Suprapubic skin (tissue), 4 donors: ENCODE results near the gene EDEM3. TPM values are rescaled to one million over a fixed set of nuclear protein-coding genes. Genes with fewer than 3 reads are reported as not detected.

Experiments used
- DNase-seq, 2 donors: peaks; one replicate each; pipeline ENCODE4 v3.0.0-alpha.2; 2019; ENCODE audit warnings: low spot score in 2 of 2
- H3K27ac ChIP-seq: fragments of 200-600 bp; sonication (generic); one replicate; pipeline ENCODE4 v1.5.1; 2019
- H3K27me3 ChIP-seq: fragments of 200-600 bp; sonication (generic); one replicate; pipeline ENCODE4 v1.5.1; 2019
- H3K36me3 ChIP-seq: fragments of 200-600 bp; sonication (generic); one replicate; pipeline ENCODE4 v1.5.1; 2019
- H3K4me1 ChIP-seq: fragments of 200-600 bp; sonication (generic); one replicate; pipeline ENCODE4 v1.5.1; 2019
- H3K4me3 ChIP-seq: fragments of 200-600 bp; sonication (generic); one replicate; pipeline ENCODE4 v1.5.1; 2019; ENCODE audit warnings: mild to moderate bottlenecking
- H3K9me3 ChIP-seq: fragments of 200-600 bp; sonication (generic); one replicate; pipeline ENCODE4 v1.5.1; 2019
- EP300 ChIP-seq: sonication (generic); formaldehyde crosslinking; IDR thresholded peaks from one replicate; pipeline ENCODE4 v1.6.1; 2017; ENCODE audit warnings: antibody characterized with exemption
- POLR2A ChIP-seq, 2 donors: fragments of 450-650 bp; IDR thresholded peaks; one replicate each; pipeline ENCODE4 v1.6.1; 2017; ENCODE audit warnings: antibody characterized with exemption in 2 of 2, mild to moderate bottlenecking in 2 of 2, moderate library complexity in 2 of 2
- POLR2AphosphoS5 ChIP-seq, 3 donors: sonication (generic); formaldehyde crosslinking; IDR thresholded peaks; one replicate each; pipeline ENCODE4 v1.6.1; 2017; ENCODE audit warnings: antibody characterized with exemption in 3 of 3
- WGBS: methylation state at CpG from one replicate; pipeline ENCODE4 v1.1.5; 2018; 5-methylcytosine and 5-hydroxymethylcytosine counted together
- total RNA-seq, 4 donors: library from RNA; depleted of rRNA; stranded (reverse); fragments of >200 nt; gene quantifications; one replicate each; pipeline ENCODE4 v1.1.0, GENCODE V29; 2016
- TF ChIP-seq, protein P1 (sequence below), 2 donors: fragments of 200-600 bp in 1 of 2; fragments of 450-650 bp in 1 of 2; sonication (generic) in 1 of 2; IDR thresholded peaks; one replicate each; pipeline ENCODE4 v1.5.1; 2016 to 2019; ENCODE audit warnings: antibody characterized with exemption in 2 of 2, mild to moderate bottlenecking in 1 of 2, moderate library complexity in 1 of 2

EDEM3 gene
- total RNA-seq, 4 donors from 2014 or later: 19.4 to 55.7 (median 28.7) TPM

GRCh38 chr1:184801503-184801902, 46.8 kb upstream of the EDEM3 start:
- no peak for DNase-seq
- Histone ChIP-seq H3K4me3 (no peak overlapping the region), H3K27me3 (no peaks in the 10 kb centered on the region), H3K27ac (no peak overlapping the region), H3K36me3 (peaks cover 11% of the 10 kb centered on the region), H3K9me3 (no peaks in the 10 kb centered on the region), H3K4me1 (peaks cover 19% of the 10 kb centered on the region)
- no peak for TF ChIP-seq POLR2A (IDR thresholded peaks at IDR 0.05)
- TF ChIP-seq, protein P1, sequence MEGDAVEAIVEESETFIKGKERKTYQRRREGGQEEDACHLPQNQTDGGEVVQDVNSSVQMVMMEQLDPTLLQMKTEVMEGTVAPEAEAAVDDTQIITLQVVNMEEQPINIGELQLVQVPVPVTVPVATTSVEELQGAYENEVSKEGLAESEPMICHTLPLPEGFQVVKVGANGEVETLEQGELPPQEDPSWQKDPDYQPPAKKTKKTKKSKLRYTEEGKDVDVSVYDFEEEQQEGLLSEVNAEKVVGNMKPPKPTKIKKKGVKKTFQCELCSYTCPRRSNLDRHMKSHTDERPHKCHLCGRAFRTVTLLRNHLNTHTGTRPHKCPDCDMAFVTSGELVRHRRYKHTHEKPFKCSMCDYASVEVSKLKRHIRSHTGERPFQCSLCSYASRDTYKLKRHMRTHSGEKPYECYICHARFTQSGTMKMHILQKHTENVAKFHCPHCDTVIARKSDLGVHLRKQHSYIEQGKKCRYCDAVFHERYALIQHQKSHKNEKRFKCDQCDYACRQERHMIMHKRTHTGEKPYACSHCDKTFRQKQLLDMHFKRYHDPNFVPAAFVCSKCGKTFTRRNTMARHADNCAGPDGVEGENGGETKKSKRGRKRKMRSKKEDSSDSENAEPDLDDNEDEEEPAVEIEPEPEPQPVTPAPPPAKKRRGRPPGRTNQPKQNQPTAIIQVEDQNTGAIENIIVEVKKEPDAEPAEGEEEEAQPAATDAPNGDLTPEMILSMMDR (IDR thresholded peaks at IDR 0.05): no peak
- TF ChIP-seq EP300: no peak
- no peak for TF ChIP-seq POLR2AphosphoS5 (IDR thresholded peaks at IDR 0.05)
- WGBS: 63% methylated on average over 1 of the region's 1 CpG

GRCh38 chr1:184800876-184801275, 46.2 kb upstream of the EDEM3 start:
- Histone ChIP-seq H3K9me3 (no peaks in the 10 kb centered on the region), H3K27ac (no peak overlapping the region), H3K4me1 (peaks cover 16% of the 10 kb centered on the region), H3K27me3 (no peaks in the 10 kb centered on the region), H3K36me3 (peaks cover 15% of the 10 kb centered on the region), H3K4me3 (no peak overlapping the region)
- 94% methylated on average over 3 of the region's 3 CpGs for WGBS
- no peak for DNase-seq
- TF ChIP-seq POLR2A (IDR thresholded peaks at IDR 0.05) (no peak), EP300 (no peak), POLR2AphosphoS5 (IDR thresholded peaks at IDR 0.05) (no peak)
- TF ChIP-seq, protein P1 (IDR thresholded peaks at IDR 0.05): no peak

DNA sequence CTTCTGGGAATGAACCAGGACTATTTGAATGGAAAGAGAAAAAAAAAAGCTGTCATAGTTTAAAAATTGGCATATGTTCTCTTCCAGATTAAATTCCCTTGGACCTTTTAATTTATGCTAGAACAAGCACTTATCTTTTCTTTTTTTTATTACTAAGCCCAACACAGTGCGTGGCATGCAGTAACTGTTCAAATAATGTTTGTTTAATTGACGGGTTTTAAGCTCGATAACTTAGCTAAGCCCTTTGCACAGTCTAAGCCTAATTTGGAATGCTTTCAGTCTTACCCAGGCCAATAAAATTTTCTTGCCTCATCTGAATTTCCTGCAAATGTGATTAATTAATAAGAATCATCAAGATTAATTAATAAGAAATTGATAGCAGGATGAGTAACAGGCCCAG, 39.3 kb upstream of the EDEM3 start:
- no peak for TF ChIP-seq EP300
- TF ChIP-seq, protein P1 (IDR thresholded peaks at IDR 0.05): no peak
- no peak for TF ChIP-seq POLR2A (IDR thresholded peaks at IDR 0.05)
- TF ChIP-seq POLR2AphosphoS5 (IDR thresholded peaks at IDR 0.05): no peak
- Histone ChIP-seq H3K36me3 (peaks cover 19% of the 10 kb centered on the region), H3K27ac (no peak overlapping the region), H3K4me3 (no peak overlapping the region), H3K27me3 (no peaks in the 10 kb centered on the region), H3K9me3 (no peaks in the 10 kb centered on the region), H3K4me1 (peaks cover 17% of the 10 kb centered on the region)
- 74% methylated on average over 3 of the region's 3 CpGs for WGBS
- no peak for DNase-seq

GRCh38 chr1:184792450-184792969, 37.9 kb upstream of the EDEM3 start:
- peak in 1 of 2 donors; percentile 78 for DNase-seq
- 33% methylated on average over 5 of the region's 5 CpGs for WGBS
- H3K27me3 ChIP-seq: no peaks in the 10 kb centered on the region
- H3K4me1 ChIP-seq: peaks cover 17% of the 10 kb centered on the region
- TF ChIP-seq POLR2A (IDR thresholded peaks at IDR 0.05) (no peak), EP300 (no peak), POLR2AphosphoS5 (IDR thresholded peaks at IDR 0.05) (no peak)
- TF ChIP-seq, protein P1 (IDR thresholded peaks at IDR 0.05): no peak
- H3K4me3 ChIP-seq: no peak overlapping the region
- peak overlapping the region; percentile 66 for H3K27ac ChIP-seq
- H3K36me3 ChIP-seq: peaks cover 14% of the 10 kb centered on the region
- H3K9me3 ChIP-seq: no peaks in the 10 kb centered on the region

DNA sequence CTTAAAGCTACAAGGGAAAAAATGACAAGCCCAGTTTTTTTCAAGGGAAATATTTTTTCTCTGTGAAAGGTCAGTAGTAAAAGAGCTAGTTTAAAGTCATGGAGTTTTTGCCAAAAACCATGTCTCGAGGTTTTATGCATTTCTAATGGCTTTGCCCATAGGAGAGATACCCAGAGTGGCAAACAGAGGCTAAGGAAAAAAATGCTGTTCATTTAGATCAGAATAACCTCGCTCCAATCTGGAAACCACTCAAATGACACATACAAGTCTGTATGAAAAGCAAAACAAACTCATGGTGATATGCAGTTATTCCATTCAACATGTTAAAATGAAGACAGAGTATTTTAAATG, 36.9 kb upstream of the EDEM3 start:
- TF ChIP-seq, protein P1 (IDR thresholded peaks at IDR 0.05): no peak
- TF ChIP-seq EP300 (no peak), POLR2A (IDR thresholded peaks at IDR 0.05) (no peak), POLR2AphosphoS5 (IDR thresholded peaks at IDR 0.05) (no peak)

More for the DNA sequence above, 36.9 kb upstream of the EDEM3 start:
- H3K4me1 ChIP-seq: peaks cover 17% of the 10 kb centered on the region
- H3K36me3 ChIP-seq: peaks cover 11% of the 10 kb centered on the region
- H3K27me3 ChIP-seq: no peaks in the 10 kb centered on the region
- H3K9me3 ChIP-seq: no peaks in the 10 kb centered on the region
- no peak overlapping the region for H3K4me3 ChIP-seq
- DNase-seq: no peak
- H3K27ac ChIP-seq: peak overlapping the region; percentile 66
- WGBS: 66% methylated on average over 2 of the region's 2 CpGs
